NCI-H1436 (cell line): ENCODE measurements around the gene PHPT1.

ENCODE experiments used
- DNase-seq: peaks from one replicate; lab custom pipeline; 2025; lab: John Stamatoyannopoulos, UW

Gene PHPT1

GRCh38 chr9:136848393-136849037, 694 bp upstream of the PHPT1 start:
- peak; percentile 40 for DNase-seq

DNA sequence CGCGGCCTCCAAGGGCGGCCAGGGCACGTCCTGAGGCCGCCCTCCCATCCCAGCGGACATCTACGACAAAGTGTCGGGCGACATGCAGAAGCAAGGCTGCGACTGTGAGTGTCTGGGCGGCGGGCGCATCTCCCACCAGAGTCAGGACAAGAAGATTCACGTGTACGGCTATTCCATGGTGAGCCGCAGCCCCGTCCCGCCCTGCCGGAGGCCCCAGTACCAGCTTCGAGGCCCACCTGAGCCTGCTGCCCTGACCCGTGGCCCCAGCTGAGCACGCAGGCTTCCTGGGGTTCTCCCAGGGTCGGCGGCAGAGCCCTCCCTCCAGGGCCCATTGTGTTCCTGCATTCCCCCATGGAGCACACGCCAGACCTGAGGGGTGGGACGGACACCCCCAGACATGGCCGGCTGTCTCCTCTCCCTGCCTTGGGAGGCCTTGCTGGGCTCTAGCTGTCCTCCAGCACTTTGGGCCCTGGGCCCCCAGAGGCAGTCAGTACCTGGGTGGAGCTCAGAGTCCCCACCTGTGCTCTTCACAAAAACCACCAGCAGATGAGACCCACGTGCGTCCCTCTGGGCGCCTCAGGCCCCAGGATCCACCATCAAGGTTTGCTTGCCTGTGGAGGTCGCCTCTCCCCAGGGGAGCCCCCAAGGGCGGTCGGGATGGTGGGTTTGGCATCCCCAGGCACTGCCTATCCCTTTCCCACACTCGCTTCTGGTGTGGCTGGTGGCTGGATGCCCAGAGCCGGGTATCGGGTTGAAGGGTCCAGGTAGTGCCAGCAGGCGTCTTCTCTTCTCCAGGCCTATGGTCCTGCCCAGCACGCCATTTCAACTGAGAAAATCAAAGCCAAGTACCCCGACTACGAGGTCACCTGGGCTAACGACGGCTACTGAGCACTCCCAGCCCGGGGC, 1.0 kb downstream of the PHPT1 start:
- DNase-seq = no peak

GRCh38 chr9:136850866-136851775, 1.9 kb downstream of the PHPT1 start:
- no peak for DNase-seq

DNA sequence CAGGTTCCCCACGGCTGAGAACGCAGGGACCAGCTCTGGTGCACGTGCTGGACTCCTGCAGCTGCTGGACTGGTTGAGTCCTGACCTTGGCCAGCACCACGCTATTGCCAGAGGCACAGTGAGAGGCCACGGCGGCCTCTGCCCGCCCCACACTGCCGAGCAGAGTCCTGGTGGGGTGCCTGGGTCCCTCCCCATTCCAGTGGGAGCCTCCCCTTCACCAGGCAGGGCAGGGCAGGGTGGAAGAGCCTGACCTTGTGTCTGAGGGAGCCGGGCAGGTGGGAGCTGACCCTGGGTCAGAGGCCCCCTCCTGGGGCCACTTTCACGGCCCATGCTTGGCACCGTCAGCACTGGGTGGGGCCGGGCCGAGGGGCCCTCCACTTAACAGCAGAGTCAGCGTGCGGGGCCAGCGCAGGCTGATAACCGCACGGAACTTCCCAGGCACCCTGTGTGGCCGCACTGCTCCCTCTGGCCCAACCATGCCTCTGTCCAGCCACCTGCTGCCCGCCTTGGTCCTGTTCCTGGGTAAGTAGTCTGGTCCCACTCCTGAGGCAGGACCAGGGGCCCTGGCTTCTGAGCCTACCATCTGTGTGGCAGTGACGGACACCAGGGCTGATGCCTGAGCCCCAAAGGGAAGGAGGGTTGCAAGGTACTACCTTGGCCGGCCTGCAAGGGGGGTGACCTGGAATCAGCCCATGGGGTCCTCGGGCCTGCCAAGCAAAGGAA, 2.9 kb downstream of the PHPT1 start, which contains the start of gene MAMDC4:
Gene MAMDC4 (plus strand): TSS at position 406 of the 723 bp plus-strand sequence. CDS start 71 bp downstream, at position 477.
- no peak for DNase-seq

DNA sequence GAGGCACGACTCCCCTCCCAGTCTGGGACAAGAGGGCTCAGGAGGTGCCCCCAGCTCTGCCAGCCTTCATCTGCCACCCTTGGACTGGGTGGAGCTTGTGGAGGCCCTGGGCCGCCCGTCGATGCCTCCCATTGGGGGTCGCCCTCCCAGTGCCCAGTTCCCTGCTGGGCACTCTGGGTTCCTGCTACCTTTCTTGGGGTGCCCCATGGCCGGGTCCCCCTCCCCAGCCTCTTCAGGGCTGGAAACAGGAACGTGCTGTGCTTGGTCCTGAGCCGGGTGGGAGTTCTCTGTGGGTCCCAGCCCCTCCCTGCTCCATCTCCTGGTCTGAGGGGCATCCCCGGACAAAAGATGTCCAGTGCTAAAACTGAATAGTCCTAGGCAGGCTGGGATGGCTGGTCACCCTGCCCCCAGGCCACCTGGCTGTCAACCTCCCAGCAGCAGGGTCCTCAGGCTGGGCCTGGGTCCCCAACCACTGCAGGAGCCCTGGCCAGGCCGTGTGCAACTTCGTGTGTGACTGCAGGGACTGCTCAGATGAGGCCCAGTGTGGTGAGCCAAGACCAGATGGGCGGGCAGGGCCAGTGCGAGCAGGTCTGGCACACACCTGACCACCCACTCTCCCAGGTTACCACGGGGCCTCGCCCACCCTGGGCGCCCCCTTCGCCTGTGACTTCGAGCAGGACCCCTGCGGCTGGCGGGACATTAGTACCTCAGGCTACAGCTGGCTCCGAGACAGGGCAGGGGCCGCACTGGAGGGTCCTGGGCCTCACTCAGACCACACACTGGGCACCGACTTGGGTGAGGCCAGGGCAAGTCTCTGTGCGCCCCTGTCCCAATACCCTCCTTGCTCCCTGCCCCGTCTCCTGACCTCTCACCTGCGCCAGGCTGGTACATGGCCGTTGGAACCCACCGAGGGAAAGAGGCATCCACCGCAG, 3.7 kb downstream of the PHPT1 start:
- DNase-seq = no peak

- DNase-seq = no peak
Measured at GRCh38 chr9:136853596-136854112, 4.4 kb downstream of the PHPT1 start.

- DNase-seq = no peak
Measured at GRCh38 chr9:136854113-136854841, 5.1 kb downstream of the PHPT1 start.

DNA sequence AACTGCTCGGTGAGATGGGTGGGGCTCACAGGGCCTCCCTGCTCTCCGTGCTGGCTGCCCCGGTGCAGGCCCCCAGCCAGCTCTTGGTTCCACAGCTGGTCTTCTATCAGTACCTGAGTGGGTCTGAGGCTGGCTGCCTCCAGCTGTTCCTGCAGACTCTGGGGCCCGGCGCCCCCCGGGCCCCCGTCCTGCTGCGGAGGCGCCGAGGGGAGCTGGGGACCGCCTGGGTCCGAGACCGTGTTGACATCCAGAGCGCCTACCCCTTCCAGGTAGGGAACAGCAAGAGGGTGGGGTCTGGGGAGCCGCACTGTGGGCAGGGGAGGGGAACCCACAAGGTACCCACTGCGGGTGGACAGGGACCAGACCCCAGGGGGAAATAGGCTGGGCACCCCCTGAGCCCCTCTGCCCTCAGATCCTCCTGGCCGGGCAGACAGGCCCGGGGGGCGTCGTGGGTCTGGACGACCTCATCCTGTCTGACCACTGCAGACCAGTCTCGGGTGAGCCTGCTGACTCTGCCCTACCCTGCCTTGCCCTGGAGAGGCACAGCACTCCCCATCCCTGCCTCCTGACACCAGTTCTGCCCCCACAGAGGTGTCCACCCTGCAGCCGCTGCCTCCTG, 5.7 kb downstream of the PHPT1 start:
- no peak for DNase-seq

- no peak for DNase-seq
Measured at GRCh38 chr9:136855461-136856078, 6.4 kb downstream of the PHPT1 start.

GRCh38 chr9:136856079-136856476, 6.9 kb downstream of the PHPT1 start:
- DNase-seq = no peak

DNA sequence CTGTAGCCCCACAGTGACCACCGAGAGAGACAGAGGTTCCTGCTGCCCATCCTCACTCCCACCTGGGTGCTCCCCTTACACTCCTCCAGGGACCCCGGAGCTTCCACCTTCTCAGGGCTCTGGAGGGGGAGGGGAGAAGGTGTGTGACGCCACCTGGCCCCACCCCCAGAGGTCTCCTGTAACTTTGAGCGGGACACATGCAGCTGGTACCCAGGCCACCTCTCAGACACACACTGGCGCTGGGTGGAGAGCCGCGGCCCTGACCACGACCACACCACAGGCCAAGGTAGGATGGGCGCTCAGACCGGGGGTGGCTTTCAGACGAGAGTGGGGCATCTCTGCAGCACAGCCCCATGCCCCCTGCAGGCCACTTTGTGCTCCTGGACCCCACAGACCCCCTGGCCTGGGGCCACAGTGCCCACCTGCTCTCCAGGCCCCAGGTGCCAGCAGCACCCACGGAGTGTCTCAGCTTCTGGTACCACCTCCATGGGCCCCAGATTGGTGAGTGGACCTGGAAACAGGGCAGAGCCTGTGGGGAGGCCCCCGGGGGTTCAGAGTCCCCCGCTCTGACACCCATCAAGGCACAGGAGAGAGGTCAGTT, 7.4 kb downstream of the PHPT1 start:
- DNase-seq = no peak

GRCh38 chr9:136857166-136857565, 8.0 kb downstream of the PHPT1 start:
- DNase-seq = no peak

DNA sequence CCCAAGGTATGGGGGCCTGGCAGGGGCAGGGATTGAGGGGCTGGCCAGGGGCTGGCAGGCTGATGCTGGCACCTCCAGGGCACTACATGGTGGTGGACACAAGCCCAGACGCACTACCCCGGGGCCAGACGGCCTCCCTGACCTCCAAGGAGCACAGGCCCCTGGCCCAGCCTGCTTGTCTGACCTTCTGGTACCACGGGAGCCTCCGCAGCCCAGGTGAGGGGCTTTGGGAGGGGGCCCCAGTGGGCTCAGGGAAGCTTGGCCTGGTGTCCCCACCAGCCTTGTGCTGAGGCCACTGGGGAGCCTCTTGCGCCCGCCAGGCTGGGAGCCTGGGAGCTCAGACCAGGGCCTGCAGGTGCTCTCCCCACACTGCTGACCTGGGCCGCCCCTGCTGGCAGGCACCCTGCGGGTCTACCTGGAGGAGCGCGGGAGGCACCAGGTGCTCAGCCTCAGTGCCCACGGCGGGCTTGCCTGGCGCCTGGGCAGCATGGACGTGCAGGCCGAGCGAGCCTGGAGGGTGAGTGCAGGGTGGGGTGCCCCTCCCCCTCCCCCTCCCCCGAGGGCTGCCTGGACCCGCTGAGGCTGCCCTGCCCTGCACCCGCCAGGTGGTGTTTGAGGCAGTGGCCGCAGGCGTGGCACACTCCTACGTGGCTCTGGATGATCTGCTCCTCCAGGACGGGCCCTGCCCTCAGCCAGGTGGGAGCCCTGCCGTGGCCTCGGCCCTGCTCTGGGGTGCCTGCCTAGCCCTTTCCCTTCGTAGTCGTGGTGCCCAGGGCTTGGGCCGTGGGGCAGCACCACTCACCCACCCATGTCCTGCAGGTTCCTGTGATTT, 8.6 kb downstream of the PHPT1 start:
- no peak for DNase-seq

- no peak for DNase-seq
Measured at GRCh38 chr9:136858452-136858843, 9.2 kb downstream of the PHPT1 start.

- no peak for DNase-seq
Measured at GRCh38 chr9:136858844-136859757, 9.9 kb downstream of the PHPT1 start.

DNA sequence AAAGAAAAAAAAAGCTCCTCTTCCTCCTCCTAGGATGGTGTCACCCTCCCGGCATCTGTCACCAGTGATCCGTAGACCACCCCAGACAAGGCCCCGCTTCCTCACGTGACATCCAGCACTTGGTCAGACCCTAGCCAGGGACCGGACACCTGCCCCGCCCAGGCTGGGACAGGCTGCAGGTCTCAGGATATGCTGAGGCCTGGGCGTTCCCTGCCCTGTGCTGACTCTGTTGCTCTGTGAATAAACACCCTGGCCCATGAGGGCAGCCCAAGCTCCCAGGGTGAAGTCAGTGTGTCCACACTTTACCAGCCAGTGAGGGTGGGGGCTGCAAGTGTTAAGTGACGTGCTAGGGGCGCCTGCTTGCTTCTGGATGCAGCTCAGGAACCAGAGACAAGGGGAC, 11.3 kb downstream of the PHPT1 start:
- DNase-seq = no peak
